Endothelial cell of umbilical vein (primary cell): ENCODE measurements around the gene ULK4. TPM values are rescaled to one million over a fixed set of nuclear protein-coding genes. Genes with fewer than 3 reads are reported as not detected.

Source experiments
- BruUV-seq: library from RNA; stranded (reverse); fragments of 400-500 nt; replicated peaks from 2 replicates; lab custom pipeline; 2021; lab: Mats Ljungman, UMichigan
- CTCF ChIA-PET: fragments of 300-600, 350-600 bp; sonication (Branson Sonifier 250); formaldehyde crosslinking; loops from one replicate; lab custom pipeline; 2021; ENCODE audit warnings: antibody characterized with exemption, inconsistent platforms; lab: Charles Lee
- POLR2A ChIA-PET: fragments of 300-600, 350-600 bp; sonication (Branson Sonifier 250); formaldehyde crosslinking; loops from one replicate; lab custom pipeline; 2021; ENCODE audit warnings: antibody characterized with exemption, inconsistent platforms; lab: Charles Lee
- DNase-seq: peaks from one replicate; pipeline ENCODE4 v3.0.0-alpha.2; 2011; ENCODE audit warnings: low read depth, low spot score
- FAIRE-seq: peaks from 2 replicates; lab custom pipeline; 2011; peaks lifted over from hg19 to GRCh38; lab: Jason Lieb, UNC
- H2AFZ ChIP-seq: 2 replicates; pipeline ENCODE4 v1.6.0; 2012; ENCODE audit warnings: low read depth, low read length, control low read depth, inconsistent platforms
- H3K27ac ChIP-seq: 2 replicates; pipeline ENCODE4 v1.5.1; 2011; ENCODE audit warnings: low read depth, mild to moderate bottlenecking, control low read depth, low read length, moderate library complexity; ENCODE audit not compliant: insufficient read depth
- H3K27me3 ChIP-seq, 2 experiments: 2 replicates each; pipeline versions ENCODE4 v1.6.0 to v1.6.1; 2011; ENCODE audit warnings: low read length in 2 of 2, mixed read lengths in 1 of 2; ENCODE audit not compliant: control insufficient read depth in 2 of 2, insufficient read depth in 2 of 2
- H3K36me3 ChIP-seq, 2 experiments: 2 replicates in 1 of 2; 3 replicates in 1 of 2; pipeline ENCODE4 v1.5.1; 2011; ENCODE audit warnings: low read length in 2 of 2, mild to moderate bottlenecking in 1 of 2, moderate library complexity in 1 of 2; ENCODE audit not compliant: control insufficient read depth in 2 of 2, insufficient read depth in 2 of 2; ENCODE audit errors: extremely low read depth in 1 of 2
- H3K4me1 ChIP-seq: 3 replicates; pipeline ENCODE4 v1.5.1; 2011; ENCODE audit warnings: mild to moderate bottlenecking, low read length; ENCODE audit not compliant: control insufficient read depth, insufficient read depth; ENCODE audit errors: extremely low read depth
- H3K4me2 ChIP-seq: 2 replicates; pipeline ENCODE4 v1.6.1; 2011; ENCODE audit warnings: low read length, control low read depth, mixed read lengths; ENCODE audit not compliant: insufficient read depth
- H3K4me3 ChIP-seq, 3 experiments: fragments of 200-600 bp in 1 of 3; sonication (generic), shearing (Covaris generic) in 1 of 3; replicated peaks in 1 of 3; 2 replicates each; pipeline ENCODE4 v1.5.1; 2011 to 2016; ENCODE audit warnings: control low read depth in 3 of 3, low read length in 3 of 3, mild to moderate bottlenecking in 2 of 3, inconsistent platforms in 1 of 3, low read depth in 1 of 3, moderate library complexity in 1 of 3; ENCODE audit not compliant: insufficient read depth in 1 of 3
- H3K79me2 ChIP-seq: 2 replicates; pipeline ENCODE4 v1.6.0; 2012; ENCODE audit warnings: low read length, inconsistent platforms; ENCODE audit not compliant: control insufficient read depth, insufficient read depth
- H3K9ac ChIP-seq: replicated peaks from 2 replicates; pipeline ENCODE3; 2011; ENCODE audit warnings: low read length, control low read depth; ENCODE audit not compliant: insufficient read depth; ENCODE audit errors: extremely low read depth
- H3K9me1 ChIP-seq: replicated peaks from 3 replicates; pipeline ENCODE4 v1.6.0; 2011; ENCODE audit warnings: mild to moderate bottlenecking, low read length; ENCODE audit not compliant: control insufficient read depth, insufficient read depth; ENCODE audit errors: extremely low read depth
- H3K9me3 ChIP-seq: replicated peaks from 2 replicates; pipeline ENCODE4 v1.5.1; 2012; ENCODE audit warnings: low read length, inconsistent platforms; ENCODE audit not compliant: control insufficient read depth, insufficient read depth
- H4K20me1 ChIP-seq: replicated peaks from 2 replicates; pipeline ENCODE3; 2011; ENCODE audit warnings: mild to moderate bottlenecking, low read length; ENCODE audit not compliant: control insufficient read depth, insufficient read depth; ENCODE audit errors: extremely low read depth
- FOS ChIP-seq: IDR thresholded peaks from 2 replicates; pipeline ENCODE4 v1.6.1; 2011; ENCODE audit warnings: mild to moderate bottlenecking, low read length, moderate library complexity, borderline replicate concordance; ENCODE audit not compliant: insufficient read depth
- GATA2 ChIP-seq: IDR thresholded peaks from 2 replicates; pipeline ENCODE4 v1.7.0; 2011; ENCODE audit warnings: low read depth, mild to moderate bottlenecking, moderate library complexity, mixed read lengths, low read length; ENCODE audit not compliant: insufficient read length, insufficient read depth
- MYC ChIP-seq: IDR thresholded peaks from one replicate; pipeline ENCODE4 v1.6.1; 2011; ENCODE audit warnings: mild to moderate bottlenecking, low read depth, low read length
- dilution Hi-C: fragments of 300-500 bp; cut with MboI; formaldehyde crosslinking; loops from one replicate; pipeline ENCODE4 v1.15.0; 2019; ENCODE audit warnings: low sequenced_read_pairs; ENCODE audit not compliant: extremely low pct_ligation_motif_present
- intact Hi-C: fragments of 100-400 bp; cut with micrococcal nuclease; formaldehyde crosslinking; loops from one replicate; pipeline ENCODE4 v1.10.0; 2022
- polyA plus RNA-seq, 4 experiments: library from polyadenylated mRNA; depleted of rRNA in 3 of 4; stranded (reverse) in 3 of 4; unstranded in 1 of 4; fragments of >200 nt; gene quantifications; 2 replicates each; pipeline versions ENCODE4 v1.2.1 to v1.2.3, GENCODE V29; 2011 to 2012; ENCODE audit warnings: missing spikeins in 1 of 4
- total RNA-seq: library from RNA; stranded (reverse); gene quantifications from 2 replicates; pipeline ENCODE4 v1.2.3, GENCODE V29; 2021
- TF ChIP-seq, protein P1 (sequence below): IDR thresholded peaks from 2 replicates; pipeline ENCODE4 v1.6.1; 2011; ENCODE audit not compliant: insufficient read depth, insufficient read length
- TF ChIP-seq, protein P2 (sequence below), 2 donors: IDR thresholded peaks; 1 replicate in 1 of 2; 2 replicates in 1 of 2; pipeline ENCODE4 v1.5.1; 2011; ENCODE audit warnings: low read length in 2 of 2, mild to moderate bottlenecking in 2 of 2, moderate library complexity in 2 of 2, control low read depth in 1 of 2, inconsistent platforms in 1 of 2, low read depth in 1 of 2; ENCODE audit not compliant: insufficient read depth in 1 of 2; ENCODE audit errors: extremely low read depth in 1 of 2

The ULK4 gene
- total and polyA plus RNA-seq, 2 donors (not counting 3 experiments of a cell fraction or from before 2014, with no cell fraction given): 3.3 to 16.0 TPM

DNA sequence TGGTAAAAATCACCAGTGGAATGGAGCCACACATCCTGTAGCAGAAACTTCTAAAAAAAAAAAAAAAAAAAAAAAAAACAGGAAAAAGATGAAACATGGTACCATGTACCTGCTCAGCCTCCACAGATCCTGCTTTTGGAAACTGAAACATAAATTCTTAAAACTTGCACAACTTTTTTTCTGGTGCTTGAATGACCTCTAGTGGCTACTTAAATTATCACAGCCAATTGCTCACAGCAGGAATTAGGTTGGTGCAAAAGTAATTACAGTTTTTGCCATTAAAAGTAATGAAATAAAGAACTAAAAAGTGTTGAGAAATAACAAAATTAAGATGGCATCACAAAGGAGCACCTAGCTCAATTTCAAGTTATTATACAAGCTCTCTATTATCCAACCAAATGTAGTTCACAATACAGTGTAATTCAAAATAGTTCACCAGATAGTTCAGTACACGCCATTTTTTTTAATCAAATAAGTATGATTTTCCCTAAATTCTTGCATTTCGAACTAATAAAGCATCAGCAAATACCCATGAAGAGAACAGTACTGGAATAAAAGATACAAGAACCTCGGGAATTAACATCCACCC lies 80.6 kb downstream of the ULK4 start:
- Histone ChIP-seq H4K20me1 (no peaks in the 10 kb centered on the region), H3K9me3 (no peaks in the 10 kb centered on the region), H2AFZ (no peak overlapping the region), H3K79me2 (no peaks in the 10 kb centered on the region), H3K27me3 (no peaks in the 10 kb centered on the region), H3K36me3 (no peaks in the 10 kb centered on the region), H3K4me1 (no peaks in the 10 kb centered on the region), H3K9ac (no peak overlapping the region), H3K27ac (no peak overlapping the region), H3K4me3 (no peak overlapping the region), H3K9me1 (no peaks in the 10 kb centered on the region), H3K4me2 (no peak overlapping the region)
- no TSS peak for BruUV-seq
- TF ChIP-seq, protein P1, sequence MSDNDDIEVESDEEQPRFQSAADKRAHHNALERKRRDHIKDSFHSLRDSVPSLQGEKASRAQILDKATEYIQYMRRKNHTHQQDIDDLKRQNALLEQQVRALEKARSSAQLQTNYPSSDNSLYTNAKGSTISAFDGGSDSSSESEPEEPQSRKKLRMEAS: no peak
- TF ChIP-seq GATA2 (no peak), FOS (no peak), MYC (no peak)
- TF ChIP-seq, protein P2, sequence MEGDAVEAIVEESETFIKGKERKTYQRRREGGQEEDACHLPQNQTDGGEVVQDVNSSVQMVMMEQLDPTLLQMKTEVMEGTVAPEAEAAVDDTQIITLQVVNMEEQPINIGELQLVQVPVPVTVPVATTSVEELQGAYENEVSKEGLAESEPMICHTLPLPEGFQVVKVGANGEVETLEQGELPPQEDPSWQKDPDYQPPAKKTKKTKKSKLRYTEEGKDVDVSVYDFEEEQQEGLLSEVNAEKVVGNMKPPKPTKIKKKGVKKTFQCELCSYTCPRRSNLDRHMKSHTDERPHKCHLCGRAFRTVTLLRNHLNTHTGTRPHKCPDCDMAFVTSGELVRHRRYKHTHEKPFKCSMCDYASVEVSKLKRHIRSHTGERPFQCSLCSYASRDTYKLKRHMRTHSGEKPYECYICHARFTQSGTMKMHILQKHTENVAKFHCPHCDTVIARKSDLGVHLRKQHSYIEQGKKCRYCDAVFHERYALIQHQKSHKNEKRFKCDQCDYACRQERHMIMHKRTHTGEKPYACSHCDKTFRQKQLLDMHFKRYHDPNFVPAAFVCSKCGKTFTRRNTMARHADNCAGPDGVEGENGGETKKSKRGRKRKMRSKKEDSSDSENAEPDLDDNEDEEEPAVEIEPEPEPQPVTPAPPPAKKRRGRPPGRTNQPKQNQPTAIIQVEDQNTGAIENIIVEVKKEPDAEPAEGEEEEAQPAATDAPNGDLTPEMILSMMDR (IDR thresholded peaks at IDR 0.05; ENCODE audit: extremely low read depth in 1 of 2, insufficient read depth in 1 of 2, low read depth in 1 of 2, low read length in 2 of 2): peak; percentile 13 to 28
- intact Hi-C loops: loop anchor here (1.0 to 5.0 kb wide), 7 partner anchors 184 to 1554 kb away; no protein-coding TSS in a partner anchor
- peak; percentile 60 for DNase-seq
- CTCF ChIA-PET: interaction anchor here (0.6 to 8.9 kb wide), 4 partner anchors 17 to 1299 kb away, joined by 3 to 91 read pairs (median 3); no protein-coding TSS in a partner anchor
- POLR2A ChIA-PET: no interaction called here
- dilution Hi-C loops: no loop called here
- FAIRE-seq: no peak
